ENCODE results near the gene PRAMEF12.

PRAMEF12 gene

GRCh38 chr1:12772520-12772919, 1.0 kb upstream of the PRAMEF12 start:
- Histone ChIP-seq H3K27ac (ENCODE audit: extremely low read depth, low read depth, low read length) (no peak overlapping the region), H3K9me3 (ENCODE audit: control insufficient read depth, insufficient read depth, low read depth, low read length) (no peaks in the 10 kb centered on the region), H3K4me3 (ENCODE audit: low read depth, low read length) (no peak overlapping the region), H3K4me1 (ENCODE audit: control insufficient read depth, insufficient read depth, low read length) (no peaks in the 10 kb centered on the region), H3K36me3 (ENCODE audit: control insufficient read depth in 2 of 2, insufficient read depth in 1 of 2, low read length in 2 of 2) (no peaks in the 10 kb centered on the region)
- ChIA-PET CTCF (no interaction called here), POLR2A (no interaction called here)
- TF ChIP-seq ZBTB49 (tag by site-specific recombination; IDR thresholded peaks at IDR 0.05; ENCODE audit: low read depth), result no peak
- no peak for TF ChIP-seq GLIS1 (tag by site-specific recombination; IDR thresholded peaks at IDR 0.05)
- no peak for TF ChIP-seq ZNF354C (tag by site-specific recombination; IDR thresholded peaks at IDR 0.05; ENCODE audit: borderline replicate concordance, low read depth)
- no peak for TF ChIP-seq ZNF585B (tag by site-specific recombination; IDR thresholded peaks at IDR 0.05)
- TF ChIP-seq SCRT1 (tag by site-specific recombination; IDR thresholded peaks at IDR 0.05; ENCODE audit: borderline replicate concordance), result no peak

GRCh38 chr1:12774801-12775345, 1.3 kb downstream of the PRAMEF12 start:
- H3K4me3 ChIP-seq (ENCODE audit: low read depth, low read length), result no peak overlapping the region
- CTCF ChIA-PET, result interaction anchor here (0.6 kb wide), 1 partner anchor 661 kb away, joined by 3 read pairs; no protein-coding TSS in a partner anchor
- no peaks in the 10 kb centered on the region for H3K36me3 ChIP-seq (ENCODE audit: control insufficient read depth in 2 of 2, insufficient read depth in 1 of 2, low read length in 2 of 2)
- TF ChIP-seq ZBTB20 (tag by site-specific recombination; IDR thresholded peaks at IDR 0.05), result no peak
- no peak for TF ChIP-seq ZFP41 (tag by site-specific recombination; IDR thresholded peaks at IDR 0.05; ENCODE audit: borderline replicate concordance)
- TF ChIP-seq ZNF2 (tag by site-specific recombination; IDR thresholded peaks at IDR 0.05), result no peak
- TF ChIP-seq GLIS1 (tag by site-specific recombination; IDR thresholded peaks at IDR 0.05), result no peak
- TF ChIP-seq BCL11A (tag by site-specific recombination; IDR thresholded peaks at IDR 0.05; ENCODE audit: low read depth), result no peak
- TF ChIP-seq OSR2 (tag by site-specific recombination; IDR thresholded peaks at IDR 0.05), result no peak
- no peak for TF ChIP-seq ZNF341 (tag by site-specific recombination; IDR thresholded peaks at IDR 0.05; ENCODE audit: low read depth)
- no peak for TF ChIP-seq HIC1 (tag by site-specific recombination; IDR thresholded peaks at IDR 0.05)
- no peaks in the 10 kb centered on the region for H3K9me3 ChIP-seq (ENCODE audit: control insufficient read depth, insufficient read depth, low read depth, low read length)
- H3K4me1 ChIP-seq (ENCODE audit: control insufficient read depth, insufficient read depth, low read length), result no peaks in the 10 kb centered on the region
- POLR2A ChIA-PET, result no interaction called here
- no peak overlapping the region for H3K27ac ChIP-seq (ENCODE audit: extremely low read depth, low read depth, low read length)

GRCh38 chr1:12775443-12775842, 1.9 kb downstream of the PRAMEF12 start:
- Histone ChIP-seq H3K4me1 (ENCODE audit: control insufficient read depth, insufficient read depth, low read length) (no peaks in the 10 kb centered on the region), H3K9me3 (ENCODE audit: control insufficient read depth, insufficient read depth, low read depth, low read length) (no peaks in the 10 kb centered on the region), H3K27ac (ENCODE audit: extremely low read depth, low read depth, low read length) (no peak overlapping the region), H3K36me3 (ENCODE audit: control insufficient read depth in 2 of 2, insufficient read depth in 1 of 2, low read length in 2 of 2) (no peaks in the 10 kb centered on the region), H3K4me3 (ENCODE audit: low read depth, low read length) (no peak overlapping the region)
- no peak for TF ChIP-seq PRDM1 (tag by site-specific recombination; IDR thresholded peaks at IDR 0.05)
- no peak for TF ChIP-seq ZNF514 (tag by site-specific recombination; IDR thresholded peaks at IDR 0.05)
- TF ChIP-seq ZNF792 (tag by site-specific recombination; IDR thresholded peaks at IDR 0.05), result no peak
- TF ChIP-seq ZBTB6 (tag by site-specific recombination; IDR thresholded peaks at IDR 0.05), result no peak
- no peak for TF ChIP-seq ZNF214 (tag by site-specific recombination; IDR thresholded peaks at IDR 0.05; ENCODE audit: borderline replicate concordance)
- no peak for TF ChIP-seq ZNF510 (tag by site-specific recombination; IDR thresholded peaks at IDR 0.05; ENCODE audit: insufficient replicate concordance)
- no peak for TF ChIP-seq ZNF600 (tag by site-specific recombination; IDR thresholded peaks at IDR 0.05)
- TF ChIP-seq ZNF155 (tag by site-specific recombination; IDR thresholded peaks at IDR 0.05), result no peak
- TF ChIP-seq YY1 (tag by site-specific recombination; IDR thresholded peaks at IDR 0.05), result no peak
- no peak for TF ChIP-seq ZNF513 (tag by site-specific recombination; IDR thresholded peaks at IDR 0.05)
- no peak for TF ChIP-seq ZNF670 (tag by site-specific recombination; IDR thresholded peaks at IDR 0.05; ENCODE audit: low read depth)
- ChIA-PET CTCF (no interaction called here), POLR2A (no interaction called here)

Data from HEK293 (cell line).